Natural killer cell (primary cell): ENCODE data around the gene C7. TPM values are rescaled to one million over a fixed set of nuclear protein-coding genes. Genes with fewer than 3 reads are reported as not detected.

ENCODE experiments used
- ATAC-seq, 3 donors: fragments of 150-1000 bp in 2 of 3; fragments of 200-7000 bp in 1 of 3; cut with Tn5 transposase; 1 replicate in 1 of 3; 2 replicates in 2 of 3; pipeline ENCODE4 v1.10.0; 2021; ENCODE audit warnings: mild to moderate bottlenecking in 2 of 3, moderate library complexity in 2 of 3
- DNase-seq, 2 donors: peaks; one replicate each; pipeline versions ENCODE4 v3.0.0 to v3.0.0-alpha.2; 2013 to 2021; ENCODE audit warnings: mixed read lengths in 1 of 2
- H3K27ac ChIP-seq: one replicate; pipeline ENCODE4 v1.5.1; 2013; ENCODE audit warnings: mild to moderate bottlenecking, low read length
- H3K27me3 ChIP-seq: one replicate; pipeline ENCODE4 v1.6.1; 2013; ENCODE audit warnings: low read length; ENCODE audit not compliant: control insufficient read depth, insufficient read depth
- H3K36me3 ChIP-seq: one replicate; pipeline ENCODE4 v1.6.1; 2013; ENCODE audit warnings: low read length; ENCODE audit not compliant: control insufficient read depth, insufficient read depth
- H3K4me1 ChIP-seq: one replicate; pipeline ENCODE4 v1.6.1; 2013; ENCODE audit warnings: low read length; ENCODE audit not compliant: control insufficient read depth, insufficient read depth
- H3K4me3 ChIP-seq: one replicate; pipeline ENCODE4 v1.5.1; 2013; ENCODE audit warnings: low read length
- H3K9me3 ChIP-seq: one replicate; pipeline ENCODE4 v1.6.1; 2013; ENCODE audit warnings: low read length; ENCODE audit not compliant: control insufficient read depth, insufficient read depth
- H3K27ac Mint-ChIP-seq, 2 donors: one replicate each; pipeline ENCODE4 v1.8.0; 2022; ENCODE audit warnings: mild to moderate bottlenecking in 2 of 2, mixed read lengths in 2 of 2, moderate library complexity in 1 of 2
- H3K27me3 Mint-ChIP-seq, 2 donors: one replicate each; pipeline ENCODE4 v1.8.0; 2022; ENCODE audit warnings: low read depth in 2 of 2, mixed read lengths in 2 of 2
- H3K36me3 Mint-ChIP-seq: one replicate; pipeline ENCODE4 v1.8.0; 2022; ENCODE audit warnings: mixed read lengths
- H3K4me1 Mint-ChIP-seq, 2 donors: one replicate each; pipeline ENCODE4 v1.8.0; 2022; ENCODE audit warnings: mixed read lengths in 2 of 2
- H3K4me3 Mint-ChIP-seq: one replicate; pipeline ENCODE4 v1.8.0; 2022; ENCODE audit warnings: mild to moderate bottlenecking, moderate library complexity, mixed read lengths
- H3K9me3 Mint-ChIP-seq, 2 donors: one replicate each; pipeline ENCODE4 v1.8.0; 2022; ENCODE audit warnings: mixed read lengths in 2 of 2
- WGBS: methylation state at CpG from one replicate; pipeline ENCODE4 v1.1.7; 2013; ENCODE audit warnings: missing lambda C conversion rate; ENCODE audit not compliant: insufficient coverage; 5-methylcytosine and 5-hydroxymethylcytosine counted together
- intact Hi-C: fragments of 100-400 bp; cut with micrococcal nuclease; formaldehyde crosslinking; loops from one replicate; pipeline ENCODE4 v1.14.2; 2022
- total RNA-seq, 4 donors: library from RNA; stranded (reverse); fragments of 120-200 nt in 1 of 4; gene quantifications; one replicate each; pipeline versions ENCODE4 v1.2.3 to v1.2.4, GENCODE V29; 2013 to 2022
- TF ChIP-seq, protein P1 (sequence below): fragments of 200-600 bp; IDR thresholded peaks from one replicate; pipeline ENCODE4 v1.8.0; 2022; ENCODE audit warnings: antibody characterized with exemption

C7 gene
- total RNA-seq, 3 donors from 2014 or later (not counting 1 experiment from before 2014, with no cell fraction given): not detected

DNA sequence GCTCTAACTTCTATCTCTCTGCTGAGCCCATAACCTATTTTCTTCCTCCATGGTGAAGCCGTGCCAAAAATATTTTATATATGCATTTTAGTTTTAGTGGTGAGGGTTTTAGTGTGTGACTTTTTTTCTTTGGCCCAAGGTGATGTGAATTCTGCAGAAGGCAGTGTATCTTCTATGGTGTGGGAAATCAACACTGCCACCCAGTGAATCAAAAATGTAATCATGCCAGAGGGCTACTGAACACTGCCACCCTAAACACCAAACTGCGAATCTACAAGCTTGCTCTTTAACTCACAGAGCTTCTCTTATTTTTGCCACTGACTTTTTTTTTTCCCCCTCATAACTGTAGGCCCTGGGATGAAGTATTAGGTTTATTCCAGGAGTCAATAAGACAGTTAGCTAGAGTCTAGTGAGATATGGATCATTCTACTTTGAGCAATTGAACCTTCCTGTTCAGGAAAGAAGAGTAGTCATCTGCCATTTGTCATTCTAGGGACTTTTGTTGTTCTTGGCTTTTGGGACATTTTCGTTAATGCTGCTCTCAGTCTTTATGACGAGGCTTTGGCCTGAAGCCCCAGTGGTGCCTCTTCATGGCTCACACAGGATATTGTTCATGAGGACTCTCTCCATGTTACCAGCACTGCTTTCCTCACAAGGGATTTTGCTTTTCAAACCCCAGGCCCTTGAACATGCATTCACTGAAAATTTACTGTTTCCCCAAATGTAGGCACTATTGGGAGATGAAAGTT is 53.1 kb downstream of the C7 start:
- H3K9me3 Mint-ChIP-seq: no peaks in the 10 kb centered on the region
- no peaks in the 10 kb centered on the region for H3K4me1 Mint-ChIP-seq
- H3K4me1 ChIP-seq: no peaks in the 10 kb centered on the region
- H3K27ac Mint-ChIP-seq: no peak overlapping the region
- no peak for DNase-seq
- H3K9me3 ChIP-seq: no peaks in the 10 kb centered on the region
- H3K4me3 ChIP-seq: no peak overlapping the region
- no peak for ATAC-seq
- H3K36me3 Mint-ChIP-seq: no peaks in the 10 kb centered on the region
- no peak overlapping the region for H3K27ac ChIP-seq
- no peaks in the 10 kb centered on the region for H3K36me3 ChIP-seq
- intact Hi-C loops: no loop called here
- no peaks in the 10 kb centered on the region for H3K27me3 Mint-ChIP-seq
- no peak overlapping the region for H3K4me3 Mint-ChIP-seq
- WGBS: 84% methylated on average over 3 of the region's 4 CpGs
- TF ChIP-seq, protein P1, sequence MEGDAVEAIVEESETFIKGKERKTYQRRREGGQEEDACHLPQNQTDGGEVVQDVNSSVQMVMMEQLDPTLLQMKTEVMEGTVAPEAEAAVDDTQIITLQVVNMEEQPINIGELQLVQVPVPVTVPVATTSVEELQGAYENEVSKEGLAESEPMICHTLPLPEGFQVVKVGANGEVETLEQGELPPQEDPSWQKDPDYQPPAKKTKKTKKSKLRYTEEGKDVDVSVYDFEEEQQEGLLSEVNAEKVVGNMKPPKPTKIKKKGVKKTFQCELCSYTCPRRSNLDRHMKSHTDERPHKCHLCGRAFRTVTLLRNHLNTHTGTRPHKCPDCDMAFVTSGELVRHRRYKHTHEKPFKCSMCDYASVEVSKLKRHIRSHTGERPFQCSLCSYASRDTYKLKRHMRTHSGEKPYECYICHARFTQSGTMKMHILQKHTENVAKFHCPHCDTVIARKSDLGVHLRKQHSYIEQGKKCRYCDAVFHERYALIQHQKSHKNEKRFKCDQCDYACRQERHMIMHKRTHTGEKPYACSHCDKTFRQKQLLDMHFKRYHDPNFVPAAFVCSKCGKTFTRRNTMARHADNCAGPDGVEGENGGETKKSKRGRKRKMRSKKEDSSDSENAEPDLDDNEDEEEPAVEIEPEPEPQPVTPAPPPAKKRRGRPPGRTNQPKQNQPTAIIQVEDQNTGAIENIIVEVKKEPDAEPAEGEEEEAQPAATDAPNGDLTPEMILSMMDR: no peak
- H3K27me3 ChIP-seq: no peaks in the 10 kb centered on the region

DNA sequence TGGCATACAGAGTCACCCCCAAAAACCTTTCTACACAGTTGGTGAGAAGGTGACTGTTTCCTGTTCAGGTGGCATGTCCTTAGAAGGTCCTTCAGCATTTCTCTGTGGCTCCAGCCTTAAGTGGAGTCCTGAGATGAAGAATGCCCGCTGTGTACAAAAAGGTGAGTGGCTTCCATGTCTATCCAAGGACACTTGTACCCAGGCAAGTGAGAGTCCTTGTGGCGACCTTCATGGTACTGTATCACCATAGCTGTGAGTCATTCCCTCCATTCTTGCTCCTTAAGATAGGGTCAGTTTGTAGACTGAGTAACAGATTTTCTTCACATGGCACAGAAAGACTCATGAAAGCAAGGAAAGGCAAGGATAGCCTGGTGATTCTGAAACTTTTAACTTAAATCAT is 63.1 kb downstream of the C7 start:
- ATAC-seq (no peak), DNase-seq (no peak)
- H3K36me3 Mint-ChIP-seq: no peaks in the 10 kb centered on the region
- H3K4me1 Mint-ChIP-seq: no peaks in the 10 kb centered on the region
- no peak overlapping the region for H3K27ac Mint-ChIP-seq
- TF ChIP-seq, protein P1: no peak
- Histone ChIP-seq H3K9me3 (no peaks in the 10 kb centered on the region), H3K4me1 (no peaks in the 10 kb centered on the region), H3K27me3 (no peaks in the 10 kb centered on the region), H3K36me3 (no peaks in the 10 kb centered on the region), H3K27ac (no peak overlapping the region), H3K4me3 (no peak overlapping the region)
- no peak overlapping the region for H3K4me3 Mint-ChIP-seq
- WGBS: 63% methylated on average over 2 of the region's 2 CpGs
- H3K9me3 Mint-ChIP-seq: no peaks in the 10 kb centered on the region
- intact Hi-C loops: no loop called here
- peaks cover 0 to 4% of the 10 kb centered on the region in 2 donors for H3K27me3 Mint-ChIP-seq

DNA sequence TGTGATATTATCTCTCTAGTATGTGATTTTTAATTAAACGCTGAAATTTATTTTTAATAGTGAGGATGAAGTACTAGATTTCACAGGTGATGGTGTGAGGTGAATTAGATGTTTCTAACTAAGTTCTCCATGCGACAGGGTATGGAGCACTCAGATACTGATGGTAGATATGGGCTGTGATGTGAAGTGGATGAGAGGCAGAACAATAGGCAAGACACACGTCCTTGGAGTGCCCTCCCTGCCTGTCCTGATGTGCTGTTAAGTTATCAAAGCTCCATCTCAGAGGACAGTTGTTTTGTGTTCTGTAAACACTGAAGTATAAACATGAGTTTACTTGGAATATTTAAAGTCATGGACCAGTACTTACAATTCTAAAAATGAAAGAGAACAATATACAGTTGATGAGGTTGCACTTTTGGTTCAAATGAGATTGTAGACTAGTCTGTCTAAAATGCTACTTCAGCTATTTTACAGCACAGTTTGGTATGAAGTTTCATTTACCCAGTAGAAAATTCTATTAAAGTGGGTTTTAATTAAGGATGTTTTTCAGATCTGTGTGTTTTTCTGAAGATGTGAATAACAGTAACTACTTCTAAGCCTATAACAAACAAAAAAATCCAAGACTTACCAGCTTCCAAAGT is 64.2 kb downstream of the C7 start:
- H3K9me3 ChIP-seq: no peaks in the 10 kb centered on the region
- ATAC-seq: no peak
- no peaks in the 10 kb centered on the region for H3K4me1 ChIP-seq
- intact Hi-C loops: no loop called here
- DNase-seq: no peak
- H3K4me3 ChIP-seq: no peak overlapping the region
- Mint-ChIP-seq H3K4me1 (no peaks in the 10 kb centered on the region), H3K27ac (no peak overlapping the region), H3K27me3 (peaks cover 0 to 4% of the 10 kb centered on the region in 2 donors), H3K4me3 (no peak overlapping the region), H3K9me3 (no peaks in the 10 kb centered on the region), H3K36me3 (no peaks in the 10 kb centered on the region)
- H3K27ac ChIP-seq: no peak overlapping the region
- H3K27me3 ChIP-seq: no peaks in the 10 kb centered on the region
- TF ChIP-seq, protein P1: no peak
- 66% methylated on average over 3 of the region's 3 CpGs for WGBS
- no peaks in the 10 kb centered on the region for H3K36me3 ChIP-seq
